ENCODE results near the gene DNAJC10.

The DNAJC10 gene

DNA sequence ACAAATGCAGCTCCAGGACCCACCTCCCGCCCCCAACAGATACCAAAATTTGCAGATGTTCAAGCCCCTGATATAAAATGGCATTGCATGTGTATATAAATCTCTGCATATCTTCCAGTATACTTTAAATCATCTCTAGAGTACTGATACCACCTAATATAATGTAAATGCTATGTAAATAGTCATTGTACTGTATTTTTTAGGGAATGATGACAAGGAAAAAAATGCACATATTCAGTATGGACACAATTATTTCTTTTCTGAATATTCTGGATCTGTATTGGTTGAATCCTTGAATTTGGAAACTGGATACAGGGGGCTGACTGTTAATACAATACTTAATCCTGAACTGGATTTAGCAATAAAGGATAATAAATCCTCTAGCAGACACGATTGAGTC, 82.7 kb downstream of the DNAJC10 start:
- no peak for DNase-seq

DNA sequence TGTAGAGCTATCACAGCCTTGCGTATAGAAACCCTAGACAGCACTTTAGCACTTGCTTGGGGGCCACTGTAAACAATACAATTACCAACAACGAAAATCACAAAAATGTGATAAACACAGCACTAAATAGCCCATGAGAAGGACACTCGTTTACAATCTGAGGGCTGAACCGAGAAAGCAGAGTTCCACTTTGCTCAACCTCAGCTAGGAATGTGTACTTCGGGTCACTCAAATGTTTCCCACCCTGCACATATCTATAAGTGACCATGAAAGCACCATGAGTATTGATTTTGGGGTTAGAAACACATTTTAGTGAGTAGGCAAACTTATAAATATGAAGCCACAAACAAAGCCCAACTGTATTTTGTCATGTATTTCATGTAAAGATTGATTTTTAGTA, 88.1 kb downstream of the DNAJC10 start:
- no peak for DNase-seq

DNA sequence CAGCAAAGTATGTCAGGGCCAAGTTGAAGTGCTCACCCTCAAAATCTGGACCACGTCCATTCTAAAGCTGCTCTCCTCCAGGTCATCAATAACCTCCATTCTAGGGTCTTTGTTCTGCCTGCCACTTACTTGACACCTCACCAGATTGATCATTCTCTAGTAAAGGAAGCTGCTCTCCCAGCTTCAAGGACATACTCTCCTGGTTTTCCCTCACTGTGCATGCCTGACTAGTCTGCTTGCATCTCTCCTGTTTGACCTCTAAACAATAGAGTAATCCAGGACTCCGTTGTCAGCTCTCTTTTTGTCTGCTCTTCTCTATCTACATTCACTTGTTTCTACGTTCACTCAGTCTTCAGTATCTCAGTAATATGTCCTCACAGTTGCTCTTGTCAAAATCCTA, 91.3 kb downstream of the DNAJC10 start:
- DNase-seq: no peak

DNA sequence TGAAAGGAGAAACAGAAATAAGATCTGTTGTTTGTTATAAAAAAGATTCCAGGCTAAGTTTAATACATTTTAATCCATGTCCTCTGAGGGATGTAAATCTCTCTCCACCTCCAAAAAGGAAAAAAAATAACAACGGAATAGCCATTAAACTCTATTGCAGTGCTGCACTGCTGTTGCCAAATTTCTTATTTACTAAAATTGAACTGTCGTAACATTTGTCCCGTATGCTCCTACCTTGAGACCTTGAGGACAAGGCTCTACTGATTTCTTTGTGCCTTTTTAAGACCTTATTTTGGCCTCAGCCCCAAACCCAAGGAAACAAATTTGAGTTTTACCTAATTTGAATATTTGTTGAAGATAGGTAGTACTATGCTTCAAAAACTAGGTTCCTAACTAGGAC, 94.0 kb downstream of the DNAJC10 start:
- no peak for DNase-seq

DNA sequence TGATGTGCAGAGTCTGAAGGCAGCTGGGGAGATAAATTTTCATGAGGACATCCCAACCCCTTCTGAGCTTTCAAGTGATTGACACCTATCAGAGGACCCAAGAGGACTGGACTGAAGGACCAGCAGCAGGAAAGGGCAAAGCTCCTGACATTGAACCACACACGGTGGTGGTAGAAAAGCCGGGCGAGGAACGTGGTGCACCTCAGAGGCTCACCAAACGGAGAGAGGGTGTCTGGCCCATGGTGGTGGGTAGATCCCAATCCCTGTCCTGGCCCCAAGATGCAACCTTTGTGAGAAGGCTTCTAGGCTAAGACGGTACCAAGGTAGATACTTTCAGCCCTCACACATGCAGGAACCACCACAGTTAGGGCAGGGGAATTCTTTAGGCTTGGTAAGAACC, 98.3 kb downstream of the DNAJC10 start:
- DNase-seq: no peak

DNA sequence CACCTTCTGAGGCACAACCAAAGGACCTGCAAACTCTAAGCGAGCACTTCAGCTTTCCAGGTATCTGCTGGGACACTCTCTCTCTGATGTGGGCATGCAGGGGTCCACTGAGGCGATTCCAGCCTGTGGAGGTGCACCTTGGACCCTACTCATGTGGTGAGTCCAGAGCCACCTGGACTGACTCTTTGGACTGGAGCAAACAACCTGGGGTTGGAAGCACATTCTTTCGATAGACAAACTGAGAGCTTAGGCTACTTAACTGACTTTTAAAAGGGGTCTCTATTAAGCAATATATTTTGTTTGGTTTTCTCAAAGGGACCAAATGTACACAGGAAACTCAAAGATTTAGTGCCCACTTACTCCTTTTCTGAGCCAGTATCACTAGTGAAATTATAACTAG, 98.7 kb downstream of the DNAJC10 start:
- no peak for DNase-seq

DNA sequence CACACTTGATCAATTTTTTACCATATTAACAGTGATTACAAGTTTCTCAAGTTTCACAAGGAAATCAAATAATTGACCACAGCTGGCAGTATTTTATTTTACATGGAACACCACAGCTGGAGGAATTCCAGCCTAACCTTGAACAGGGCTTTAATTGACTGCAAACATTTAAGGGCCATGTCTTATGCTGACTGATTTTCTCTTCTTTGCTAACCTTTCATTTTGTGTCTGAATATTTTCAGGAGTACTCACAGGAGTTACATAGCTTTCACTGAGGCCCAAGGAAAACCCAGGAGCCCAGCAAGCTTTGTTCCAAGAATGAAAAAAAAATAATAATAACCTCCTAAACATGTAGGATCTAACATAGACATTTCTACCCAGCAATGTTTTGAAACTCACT, 100.8 kb downstream of the DNAJC10 start:
- no peak for DNase-seq

DNA sequence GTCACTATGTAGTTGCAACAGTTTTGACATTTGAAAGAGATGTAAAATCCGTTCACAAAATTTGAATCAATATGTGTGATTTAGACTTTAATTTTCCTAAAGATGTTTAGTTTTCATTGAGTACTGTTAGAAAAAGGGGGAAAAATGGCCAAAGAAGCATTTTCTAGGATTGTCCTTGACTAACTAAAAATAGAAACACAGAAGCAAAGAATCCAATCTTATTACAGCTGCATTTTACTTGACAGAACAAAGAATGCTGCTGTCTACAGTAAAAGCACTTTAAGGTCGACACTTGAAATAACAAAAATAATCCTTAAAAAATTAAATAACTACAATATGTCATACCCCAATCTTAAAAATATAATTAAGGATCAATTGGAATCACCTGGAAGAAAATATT, 101.5 kb downstream of the DNAJC10 start:
- no peak for DNase-seq

DNA sequence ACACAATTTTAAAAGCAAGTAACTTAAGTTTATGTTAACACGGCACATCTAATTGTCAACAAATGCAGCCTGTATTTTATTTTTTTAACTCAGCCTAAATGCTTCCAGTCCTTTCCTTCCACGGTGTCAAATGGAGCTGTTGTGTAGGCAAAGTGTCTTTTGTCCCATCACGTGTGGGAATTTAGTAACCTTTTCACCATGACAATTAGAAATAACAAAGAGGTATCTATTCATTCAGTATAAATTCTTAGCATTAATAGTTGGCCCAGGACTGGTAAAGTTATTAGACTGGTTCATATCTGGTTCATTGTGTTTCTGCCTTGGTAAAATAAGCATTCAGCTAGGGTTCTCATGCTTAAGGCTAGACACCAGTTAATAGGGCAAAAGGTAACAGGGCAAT, 102.4 kb downstream of the DNAJC10 start:
- no peak for DNase-seq

DNA sequence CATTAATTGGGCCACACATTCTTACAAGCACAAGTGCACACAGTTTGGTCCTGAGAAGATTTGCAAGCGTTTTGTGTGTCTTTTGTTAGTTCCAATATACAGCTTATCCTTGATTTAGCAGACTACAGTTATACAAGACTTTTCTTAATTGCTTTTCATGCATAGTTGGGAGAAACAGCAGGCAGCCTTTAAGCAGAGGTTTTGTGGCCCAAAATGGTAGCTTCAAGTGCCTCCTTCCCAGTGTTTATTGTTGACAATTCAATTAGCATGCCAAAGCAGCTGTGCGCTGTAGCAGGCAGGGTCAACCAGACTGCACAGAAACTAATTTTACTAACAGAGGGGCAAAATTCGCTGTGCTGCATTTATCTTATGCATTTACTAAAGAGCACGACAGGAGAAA, 102.9 kb downstream of the DNAJC10 start:
- no peak for DNase-seq

DNA sequence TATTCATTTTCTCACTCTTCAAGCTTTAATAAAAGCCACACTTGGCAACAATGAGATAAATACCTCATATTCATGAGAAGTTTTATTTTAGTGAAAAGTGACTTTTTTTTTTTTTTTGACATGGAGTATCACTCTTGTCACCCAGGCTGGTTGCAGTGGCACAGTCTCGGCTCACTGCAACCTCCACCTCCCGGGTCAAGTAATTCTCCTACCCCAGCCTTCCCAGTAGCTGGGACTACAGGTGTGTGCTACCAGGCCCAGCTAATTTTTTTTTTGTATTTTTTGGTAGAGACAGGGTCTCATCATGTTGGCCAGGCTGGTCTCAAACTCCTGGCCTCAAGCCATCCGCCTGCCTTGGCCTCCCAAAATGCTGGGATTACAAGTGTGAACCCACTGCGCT, 103.4 kb downstream of the DNAJC10 start:
- DNase-seq: no peak

DNA sequence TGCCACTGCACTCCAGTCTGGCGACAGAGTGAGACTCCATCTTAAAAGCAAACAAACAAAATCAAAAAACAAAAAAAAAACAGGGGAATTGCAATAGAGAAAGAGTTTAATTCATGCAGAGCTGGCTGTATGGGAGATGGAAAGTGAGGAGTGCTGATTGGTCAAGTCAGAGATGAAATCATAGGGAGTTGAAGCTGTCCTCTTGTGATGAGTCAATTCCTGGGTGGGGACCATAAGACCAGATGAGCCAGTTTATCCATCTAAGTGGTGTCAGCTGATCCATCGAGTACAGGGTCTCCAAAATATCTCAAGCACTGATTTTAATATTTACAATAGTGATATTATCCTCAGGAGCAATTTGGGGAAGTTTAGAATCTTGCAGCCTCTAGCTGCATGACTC, 105.1 kb downstream of the DNAJC10 start:
- no peak for DNase-seq

DNA sequence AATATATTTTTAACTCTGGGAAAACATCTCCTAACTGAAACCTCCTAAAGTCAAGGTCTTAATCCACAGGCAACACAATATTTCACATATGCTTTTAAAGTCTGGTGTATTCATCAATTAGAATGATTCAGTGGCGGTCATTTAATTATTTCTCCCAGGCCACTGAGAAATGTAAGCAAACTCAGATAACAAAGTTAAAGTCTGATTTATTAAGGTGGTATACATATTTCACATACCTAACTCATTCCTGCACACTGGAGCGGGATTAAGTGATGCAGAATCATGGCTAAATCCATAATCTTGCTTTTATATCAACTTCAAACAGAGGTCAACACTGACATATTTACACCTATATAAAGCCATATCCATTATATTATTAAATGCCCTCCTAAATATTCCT, 106.7 kb downstream of the DNAJC10 start:
- no peak for DNase-seq

DNA sequence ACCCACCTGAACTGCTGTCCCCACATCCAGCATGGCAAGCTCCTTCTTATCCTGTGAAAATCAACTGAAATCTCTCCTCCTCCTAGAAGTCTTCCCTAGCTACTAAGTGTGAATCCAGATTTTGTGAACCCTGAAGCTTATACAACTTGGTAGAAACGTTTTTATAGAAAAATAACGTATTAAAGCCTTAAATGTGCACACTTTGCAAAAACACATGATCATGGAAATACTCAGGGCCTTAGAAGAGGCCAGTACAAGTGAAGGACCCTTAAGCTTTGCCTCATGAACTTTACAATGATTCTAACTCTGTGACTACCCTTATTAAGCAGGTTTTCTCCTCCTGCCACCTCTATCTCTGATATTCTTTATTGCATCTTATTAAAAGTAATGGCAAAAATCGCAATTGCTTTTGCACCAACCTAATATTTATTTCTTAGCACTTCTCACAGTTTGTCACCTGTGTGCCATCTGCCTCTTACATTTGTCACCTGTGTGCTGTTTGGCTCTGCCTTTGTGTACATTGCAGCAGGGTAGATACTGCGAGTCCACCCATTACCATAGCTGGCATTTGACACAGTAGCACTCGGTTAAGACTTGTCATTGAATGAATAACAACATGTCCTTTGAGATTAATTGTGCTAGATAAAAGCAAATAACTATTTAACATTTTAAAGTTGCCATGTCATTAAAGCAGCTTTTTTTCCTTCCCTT, 108.2 kb downstream of the DNAJC10 start:
- no peak for DNase-seq

DNA sequence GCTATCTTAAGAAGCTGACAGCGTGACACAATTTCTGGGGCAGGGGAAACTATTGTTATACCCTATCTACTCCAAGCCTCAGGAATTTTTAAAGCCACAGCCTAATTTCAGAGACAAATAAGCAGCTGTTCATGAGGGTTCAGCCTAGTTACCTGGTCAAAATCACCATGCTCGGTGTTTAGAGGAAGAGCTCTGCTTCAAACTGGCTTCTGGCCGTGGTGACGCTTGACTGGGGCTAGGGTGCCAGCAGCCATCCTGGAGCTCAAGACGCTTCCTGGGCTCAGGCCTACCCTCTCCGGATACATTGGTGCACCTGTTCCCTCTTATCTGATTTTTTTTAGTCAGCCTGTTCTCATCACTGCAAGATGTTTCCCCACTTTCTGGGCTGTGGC, 108.7 kb downstream of the DNAJC10 start:
- DNase-seq: no peak

DNA sequence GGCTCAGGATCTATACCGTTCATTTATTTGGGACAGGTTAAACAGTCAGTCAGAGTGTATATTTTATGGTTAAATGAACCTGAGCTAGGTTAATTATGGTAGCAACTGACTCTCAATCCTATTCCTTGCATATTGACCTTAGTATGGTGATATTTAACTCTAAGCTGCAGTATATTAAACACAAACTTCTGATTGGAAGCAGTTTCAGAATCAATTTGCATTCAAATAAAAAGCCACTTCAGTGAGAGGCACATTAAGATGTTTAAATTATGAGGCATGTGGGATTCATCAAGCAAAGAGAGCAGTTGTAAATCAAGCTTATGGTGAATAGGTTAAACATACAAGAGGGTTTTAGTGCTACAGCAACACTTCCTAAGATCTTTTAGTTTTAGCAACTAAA, 110.0 kb downstream of the DNAJC10 start:
- DNase-seq: no peak

DNA sequence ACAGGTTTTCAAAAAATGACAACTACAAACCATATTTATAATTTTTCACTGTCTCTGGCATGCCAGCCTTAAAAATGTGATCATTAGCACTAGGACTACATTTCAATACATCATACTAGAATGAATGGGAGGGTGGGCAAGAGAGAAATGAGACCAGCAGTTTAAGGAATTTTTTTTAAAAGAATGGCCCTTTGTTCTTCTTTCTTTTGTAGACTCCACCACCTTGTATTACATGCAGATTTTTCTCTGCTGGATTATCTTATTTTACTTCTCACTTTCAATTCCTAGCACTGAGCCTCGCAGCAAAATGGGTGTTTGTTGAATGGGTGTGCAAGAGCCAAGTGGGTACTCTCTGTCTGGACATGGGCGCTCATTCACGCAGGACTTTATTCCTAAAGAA, 110.4 kb downstream of the DNAJC10 start:
- no peak for DNase-seq

DNA sequence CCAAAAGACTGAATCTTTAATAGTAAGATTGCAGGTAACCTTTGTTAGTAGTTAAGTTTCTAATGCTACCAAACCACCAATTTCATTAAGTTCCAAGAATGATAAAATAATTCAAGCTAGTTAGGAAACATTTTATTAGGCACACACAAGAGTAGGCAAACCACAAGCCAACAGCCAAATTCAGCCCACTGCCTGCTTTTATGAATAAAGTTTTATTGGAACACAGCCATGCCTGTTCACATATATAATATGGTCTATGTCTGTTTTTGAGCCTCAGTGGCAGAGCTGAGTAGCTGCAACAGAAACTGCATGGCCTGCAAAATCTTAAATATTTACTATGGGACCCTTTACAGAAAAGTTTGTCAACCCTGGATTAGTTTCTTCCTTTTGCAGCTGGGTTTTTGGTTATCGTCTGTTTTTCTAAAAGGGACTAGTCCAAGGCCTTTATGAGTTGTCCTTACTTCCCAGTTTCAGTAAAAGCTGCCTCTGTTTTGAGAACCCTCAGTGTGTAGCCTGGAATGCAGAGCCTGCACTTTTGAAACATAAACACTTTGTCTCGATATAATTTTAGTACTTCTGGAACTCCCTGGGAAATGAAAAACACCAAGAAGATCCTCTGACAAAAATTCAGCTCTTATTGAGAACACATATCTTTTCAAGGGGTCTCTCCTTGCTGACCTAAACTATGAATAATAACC, 111.3 kb downstream of the DNAJC10 start:
- DNase-seq: no peak

DNA sequence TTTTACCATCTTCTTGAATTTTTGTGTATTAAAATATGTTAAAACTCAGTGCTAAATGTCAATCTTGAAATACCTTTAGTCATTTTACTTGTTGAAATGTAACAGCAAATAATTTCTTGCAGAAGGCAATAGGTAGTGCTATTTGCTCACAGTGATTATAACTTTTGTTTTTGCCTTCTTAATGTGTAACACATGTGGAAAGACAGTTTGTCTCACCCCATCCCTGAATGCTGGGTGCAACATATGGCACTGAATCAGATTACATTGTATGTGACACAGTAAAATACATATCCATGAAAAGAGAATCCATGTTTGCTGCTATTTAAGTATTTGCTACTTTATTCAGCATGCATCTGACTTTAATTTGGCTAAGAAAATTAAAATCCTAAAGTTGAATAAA, 115.0 kb downstream of the DNAJC10 start:
- DNase-seq: no peak

DNA sequence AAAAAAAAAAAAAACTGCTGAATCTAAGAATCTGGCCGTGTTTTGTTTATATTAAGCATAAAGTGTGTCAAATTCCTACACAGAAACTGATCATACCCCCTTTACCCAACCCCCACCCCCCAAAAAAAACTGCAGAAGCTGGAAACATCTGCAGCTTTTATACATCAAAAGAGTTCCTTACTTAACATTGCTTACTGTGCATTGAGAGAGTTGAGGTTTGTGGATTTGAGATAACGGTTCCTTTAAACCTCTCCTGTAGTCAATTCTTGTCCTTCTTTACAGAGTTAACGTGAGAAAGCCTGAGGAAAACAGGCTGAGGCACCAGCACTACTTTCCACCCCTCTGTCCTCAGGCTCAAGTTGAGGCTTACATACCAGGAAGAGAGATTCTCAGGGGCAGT, 115.9 kb downstream of the DNAJC10 start:
- no peak for DNase-seq

DNA sequence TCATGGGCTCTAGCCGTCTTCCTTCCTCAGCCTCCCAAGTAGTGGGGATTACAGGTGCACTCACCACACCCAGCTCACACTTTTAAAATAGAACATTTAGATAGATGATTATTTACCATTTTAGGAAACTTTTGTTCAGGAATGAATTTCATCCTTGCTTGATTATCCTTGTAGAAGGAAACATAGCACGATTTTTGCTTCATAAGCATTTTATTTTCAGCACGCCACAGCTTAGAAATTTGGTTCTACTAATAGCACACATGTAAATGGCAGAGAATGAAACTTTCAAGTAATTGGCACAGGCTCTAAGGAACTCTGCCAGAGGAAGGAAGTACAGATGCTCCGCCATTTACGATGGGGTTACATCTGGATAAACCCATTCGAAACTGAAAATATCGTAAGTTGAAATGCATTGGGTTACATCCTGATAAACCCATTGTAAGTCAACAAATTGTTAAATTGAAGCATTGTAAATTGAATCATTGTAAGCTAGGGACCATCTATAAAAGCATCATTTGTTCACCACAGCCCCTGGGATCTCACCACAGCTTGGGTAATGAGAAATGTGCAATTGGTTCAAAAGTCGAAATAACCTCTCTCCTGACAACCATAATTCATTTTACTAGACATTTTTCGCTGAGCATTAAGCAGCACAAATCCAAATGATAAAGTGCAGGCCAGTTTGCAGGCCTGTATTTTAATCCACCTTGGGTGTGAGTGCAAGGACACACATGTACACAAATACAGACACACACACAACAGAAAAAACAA, 117.2 kb downstream of the DNAJC10 start:
- no peak for DNase-seq

DNA sequence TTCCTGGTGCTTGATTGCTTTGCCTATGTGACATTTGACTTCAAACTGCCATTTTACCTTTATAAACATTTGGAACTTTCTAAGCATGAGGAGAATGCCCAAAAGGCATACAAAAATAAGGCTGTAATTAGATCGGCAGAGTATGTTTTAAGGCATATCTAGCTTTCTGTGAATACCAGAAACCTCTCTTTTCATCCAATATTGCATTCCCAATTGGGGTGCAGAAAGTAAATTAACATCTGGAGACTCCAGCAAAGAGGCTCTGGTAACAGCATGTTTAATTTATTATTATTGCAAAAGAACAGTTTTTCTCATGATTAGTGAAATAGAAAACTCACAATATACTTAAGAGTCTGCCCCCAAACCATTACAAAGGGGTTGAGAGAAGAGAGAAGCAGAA, 118.2 kb downstream of the DNAJC10 start:
- no peak for DNase-seq

DNA sequence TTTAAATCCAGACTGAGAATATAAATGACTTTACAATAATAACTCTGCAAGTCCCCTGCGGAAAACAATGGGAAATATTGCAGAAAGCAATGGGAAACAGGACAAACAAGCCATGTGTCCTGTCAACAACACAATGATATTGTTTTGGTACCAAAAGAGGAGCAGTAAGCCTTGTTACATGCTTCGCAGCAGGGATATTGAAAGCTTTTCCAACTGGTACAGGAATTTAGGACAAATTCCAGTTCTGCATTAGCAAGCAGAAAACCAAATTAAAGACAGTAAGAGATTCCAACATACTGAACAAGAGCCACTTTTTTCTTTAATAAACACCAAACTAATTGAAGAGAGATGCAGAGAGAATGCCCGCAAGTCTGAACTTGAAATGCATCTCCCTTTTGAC, 120.4 kb downstream of the DNAJC10 start:
- DNase-seq: no peak
